Omental fat pad (tissue), 4 donors: ENCODE data around the gene HPSE2. TPM values are rescaled to one million over a fixed set of nuclear protein-coding genes. Genes with fewer than 3 reads are reported as not detected.

ENCODE experiments used
- ATAC-seq: fragments of 150-250 bp; one replicate; pipeline ENCODE4 v1.9.1; 2016; ENCODE audit warnings: mild to moderate bottlenecking, moderate library complexity; ENCODE audit not compliant: low FRiP score
- DNase-seq: peaks from one replicate; pipeline ENCODE4 v3.0.0-alpha.2; 2019; ENCODE audit warnings: low spot score
- total RNA-seq, 4 donors: library from RNA; depleted of rRNA; stranded (reverse); fragments of >200 nt; gene quantifications; one replicate each; pipeline ENCODE4 v1.1.0, GENCODE V29; 2016
- TF ChIP-seq, protein P1 (sequence below), 3 donors: fragments of 450-650 bp; IDR thresholded peaks; one replicate each; pipeline ENCODE4 v1.5.1; 2016 to 2017; ENCODE audit warnings: antibody characterized with exemption in 3 of 3, mild to moderate bottlenecking in 3 of 3, moderate library complexity in 2 of 3

HPSE2 gene
- total RNA-seq, 4 donors from 2014 or later = 0.24 to 1.5 (median 0.46) TPM

DNA sequence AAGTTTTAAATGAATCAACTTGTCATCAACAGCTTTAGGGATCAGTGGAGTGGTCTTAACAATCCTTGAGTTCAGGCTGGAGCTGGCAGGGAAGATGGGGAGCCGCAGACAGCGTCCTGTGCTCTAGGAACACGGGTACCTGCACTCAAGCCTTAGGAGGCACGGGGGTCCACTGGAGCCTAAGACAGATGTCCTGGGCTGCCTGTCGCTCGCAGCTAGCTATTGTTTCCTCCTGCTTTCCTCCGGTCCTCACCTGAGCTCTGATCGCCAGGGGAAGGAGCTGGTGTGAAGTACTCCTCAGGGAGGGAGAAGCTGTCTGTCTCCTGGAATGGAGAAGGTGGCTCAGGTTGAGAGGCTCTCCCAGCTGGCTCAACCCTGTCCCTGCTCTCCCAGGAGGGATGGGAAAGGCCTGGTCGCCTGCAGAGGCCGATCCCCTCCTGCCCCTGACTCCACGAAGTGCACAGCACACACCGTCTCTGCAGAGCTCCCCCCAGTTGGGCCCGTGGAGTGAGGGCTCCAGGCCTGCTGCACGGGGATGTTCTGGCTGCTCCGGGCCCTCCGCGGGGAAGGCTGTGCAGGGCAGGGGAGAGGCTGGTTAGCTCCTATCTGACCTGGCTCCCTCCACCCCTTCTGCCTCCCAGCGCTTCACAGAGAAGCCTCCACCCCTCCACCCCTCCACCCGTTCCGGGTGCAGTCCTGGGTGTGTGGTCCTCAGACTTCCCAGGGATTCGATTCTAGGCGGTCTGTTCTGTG lies 806.2 kb downstream of the HPSE2 start:
- DNase-seq = no peak
- ATAC-seq = no peak
- TF ChIP-seq, protein P1, sequence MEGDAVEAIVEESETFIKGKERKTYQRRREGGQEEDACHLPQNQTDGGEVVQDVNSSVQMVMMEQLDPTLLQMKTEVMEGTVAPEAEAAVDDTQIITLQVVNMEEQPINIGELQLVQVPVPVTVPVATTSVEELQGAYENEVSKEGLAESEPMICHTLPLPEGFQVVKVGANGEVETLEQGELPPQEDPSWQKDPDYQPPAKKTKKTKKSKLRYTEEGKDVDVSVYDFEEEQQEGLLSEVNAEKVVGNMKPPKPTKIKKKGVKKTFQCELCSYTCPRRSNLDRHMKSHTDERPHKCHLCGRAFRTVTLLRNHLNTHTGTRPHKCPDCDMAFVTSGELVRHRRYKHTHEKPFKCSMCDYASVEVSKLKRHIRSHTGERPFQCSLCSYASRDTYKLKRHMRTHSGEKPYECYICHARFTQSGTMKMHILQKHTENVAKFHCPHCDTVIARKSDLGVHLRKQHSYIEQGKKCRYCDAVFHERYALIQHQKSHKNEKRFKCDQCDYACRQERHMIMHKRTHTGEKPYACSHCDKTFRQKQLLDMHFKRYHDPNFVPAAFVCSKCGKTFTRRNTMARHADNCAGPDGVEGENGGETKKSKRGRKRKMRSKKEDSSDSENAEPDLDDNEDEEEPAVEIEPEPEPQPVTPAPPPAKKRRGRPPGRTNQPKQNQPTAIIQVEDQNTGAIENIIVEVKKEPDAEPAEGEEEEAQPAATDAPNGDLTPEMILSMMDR (IDR thresholded peaks at IDR 0.05) = no peak

- DNase-seq = no peak
- no peak for ATAC-seq
- TF ChIP-seq, protein P1 (IDR thresholded peaks at IDR 0.05) = no peak
Measured at GRCh38 chr10:98427011-98427515, 808.6 kb downstream of the HPSE2 start.

GRCh38 chr10:98425511-98426352 lies 809.9 kb downstream of the HPSE2 start:
- DNase-seq (no peak), ATAC-seq (no peak)
- TF ChIP-seq, protein P1 (IDR thresholded peaks at IDR 0.05) = no peak

DNA sequence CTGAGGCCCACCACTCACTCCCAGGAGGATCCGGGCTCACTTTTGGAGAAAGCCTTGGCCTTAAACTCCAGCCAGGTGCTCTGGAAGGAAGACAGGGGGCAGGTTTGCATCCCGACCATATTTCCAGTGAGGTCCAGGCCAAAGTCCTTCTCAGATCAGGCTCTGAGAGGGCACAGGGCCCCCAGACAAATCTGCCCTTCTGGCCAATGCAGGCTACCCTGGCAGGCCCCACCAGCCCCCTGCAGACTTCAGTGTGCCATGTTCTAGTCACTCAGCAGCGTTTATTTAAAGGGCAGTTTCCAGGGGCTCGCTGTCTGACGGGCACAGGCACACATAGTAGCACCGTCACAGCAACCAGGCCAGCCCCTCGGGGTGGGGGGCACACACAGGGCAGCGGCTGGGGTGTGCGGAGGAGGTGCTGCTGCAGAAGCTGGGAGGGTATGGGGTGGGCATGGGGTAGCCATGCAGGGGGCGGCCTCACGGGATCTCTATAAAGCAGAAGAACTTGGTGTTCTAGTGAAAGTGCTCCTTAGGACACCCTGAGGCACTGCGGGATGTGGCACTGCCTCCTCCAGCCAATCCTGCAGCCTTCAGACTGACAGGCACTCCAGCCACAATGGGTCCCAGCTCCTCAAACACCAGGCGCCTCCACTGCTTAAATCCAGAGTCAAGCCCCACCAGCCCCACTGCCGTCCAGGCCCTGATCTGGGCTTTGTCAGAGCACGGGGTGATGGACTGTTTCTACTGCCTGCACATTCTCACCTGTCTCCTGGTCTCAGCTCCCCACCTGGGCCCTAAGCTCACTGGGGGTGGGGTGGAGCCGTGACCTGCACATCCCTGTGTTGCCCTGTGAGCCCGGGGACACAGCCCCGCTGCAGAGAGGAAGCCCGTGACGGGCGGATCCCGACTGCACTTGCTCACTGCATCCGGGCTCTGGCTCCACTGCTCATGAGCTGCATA lies 811.1 kb downstream of the HPSE2 start:
- ATAC-seq (no peak), DNase-seq (no peak)
- TF ChIP-seq, protein P1 (IDR thresholded peaks at IDR 0.05) = no peak

DNA sequence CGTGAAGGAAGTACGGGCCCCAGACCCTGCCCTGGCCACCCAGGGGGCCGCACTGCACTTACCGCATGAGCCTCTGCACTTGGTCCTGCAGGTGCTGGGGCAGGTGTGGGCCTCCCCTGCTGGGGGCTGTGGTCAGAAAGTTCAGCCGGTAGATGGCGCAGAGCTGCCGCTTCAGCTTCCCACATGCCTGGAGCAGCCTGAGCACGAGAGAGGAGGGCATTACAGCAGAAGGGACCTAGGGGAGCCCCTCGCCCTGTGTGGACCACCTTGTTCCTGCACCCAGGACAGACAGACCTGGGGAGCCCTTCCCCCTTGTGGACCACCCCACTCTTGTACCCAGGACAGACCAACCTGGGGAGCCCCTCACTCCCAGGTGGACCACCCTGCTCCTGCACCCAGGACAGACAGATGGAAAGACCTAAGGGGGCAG lies 811.9 kb downstream of the HPSE2 start:
- TF ChIP-seq, protein P1 (IDR thresholded peaks at IDR 0.05) = no peak
- ATAC-seq (no peak), DNase-seq (no peak)

GRCh38 chr10:98422182-98422581 lies 813.5 kb downstream of the HPSE2 start:
- ATAC-seq (no peak), DNase-seq (no peak)
- TF ChIP-seq, protein P1 (IDR thresholded peaks at IDR 0.05) = no peak
